Activated CD4-positive, alpha-beta T cell treated with anti-CD3 and anti-CD28 coated beads, Interleukin-2, amount 50 U/mL, for 48 hours (primary cell): ENCODE results near the gene AKAP7.
"Not testable (repeated sequence)": the region's sequence is repeated elsewhere in the genome, so short reads cannot be mapped to it uniquely, and the experiment has no call there.

Experiments
- DNase-seq, 2 experiments: peaks; one replicate each; pipeline ENCODE4 v3.0.0-alpha.2; 2020

AKAP7 gene

DNA sequence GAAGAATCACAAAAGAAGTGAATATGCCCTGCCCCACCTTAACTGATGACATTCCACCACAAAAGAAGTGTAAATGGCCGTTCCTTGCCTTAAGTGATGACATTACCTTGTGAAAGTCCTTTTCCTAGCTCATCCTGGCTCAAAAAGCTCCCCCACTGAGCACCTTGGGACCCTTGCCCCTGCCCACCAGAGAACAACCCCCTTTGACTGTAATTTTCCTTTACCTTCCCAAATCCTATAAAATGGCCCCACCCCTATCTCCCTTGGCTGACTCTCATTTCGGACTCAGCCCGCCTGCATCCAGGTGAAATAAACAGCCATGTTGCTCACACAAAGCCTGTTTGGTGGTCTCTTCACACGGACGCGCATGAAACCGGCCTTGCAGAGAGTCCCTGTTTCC lies 165.6 kb downstream of the AKAP7 start:
- DNase-seq, result not testable (repeated sequence)

DNA sequence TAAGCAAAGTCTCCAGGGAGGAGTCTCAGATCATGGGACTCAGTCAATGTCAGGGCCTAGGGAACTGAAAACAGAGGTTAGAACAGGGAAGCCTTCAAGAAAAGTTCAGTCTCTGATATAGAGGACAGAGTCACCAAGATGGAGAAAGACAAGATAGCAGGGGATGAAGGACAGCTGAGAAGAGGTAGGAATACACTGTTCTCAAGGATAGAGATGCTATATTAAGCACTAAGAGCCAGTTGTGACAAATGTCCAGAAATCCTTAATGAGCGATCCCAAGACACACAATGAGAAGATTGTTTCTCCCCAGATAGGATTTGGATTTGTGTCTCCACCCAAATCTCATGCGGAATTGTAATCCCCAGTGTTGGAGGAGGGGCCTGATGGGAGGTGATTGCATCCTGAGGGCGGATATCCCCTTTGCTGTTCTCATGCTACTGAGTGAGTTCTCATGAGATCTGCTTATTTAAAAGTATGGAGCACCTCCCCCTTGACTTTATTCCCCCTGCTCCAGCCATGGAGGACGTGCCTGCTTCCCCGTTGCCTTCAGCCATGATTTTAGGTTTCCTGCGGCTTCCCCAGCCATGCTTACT lies 168.2 kb downstream of the AKAP7 start:
- DNase-seq, result no peak

DNA sequence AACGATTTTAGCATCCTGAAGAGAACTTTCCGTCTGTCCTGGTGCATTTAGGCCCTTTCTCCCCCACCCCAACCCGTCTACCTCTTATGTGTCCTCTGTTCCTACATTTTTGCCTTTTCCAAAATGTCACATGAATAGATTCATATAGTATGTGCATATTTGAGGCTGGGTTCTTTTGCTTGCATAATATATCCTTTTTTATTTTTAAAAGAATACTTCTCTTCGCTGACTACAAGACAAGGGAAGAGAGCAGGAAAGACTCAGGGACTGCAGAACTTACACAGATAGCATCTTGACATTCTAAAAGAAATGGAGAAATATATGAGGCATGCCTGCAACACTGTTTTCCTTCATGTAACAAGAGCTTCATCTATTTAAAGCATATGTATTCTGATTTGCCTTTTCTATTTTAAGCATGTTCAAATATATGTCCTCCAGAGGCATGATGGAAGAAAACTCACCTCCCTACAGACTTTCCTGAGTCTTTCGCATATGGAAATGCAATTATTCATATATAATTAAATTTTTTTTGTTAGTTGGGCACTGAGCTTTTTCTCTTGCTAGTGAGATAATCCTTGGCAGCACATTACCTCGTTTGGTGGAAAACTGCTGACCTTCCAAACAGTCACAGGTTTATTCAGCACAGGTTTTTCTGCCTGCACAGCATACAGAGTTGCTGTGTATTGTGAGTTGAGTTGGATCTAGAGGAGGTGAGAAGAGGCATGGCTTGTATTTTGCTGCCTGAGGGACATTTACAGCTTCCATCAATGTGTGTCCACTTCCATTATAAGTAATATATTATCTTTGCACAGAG lies 170.0 kb downstream of the AKAP7 start:
- DNase-seq, result no peak

DNA sequence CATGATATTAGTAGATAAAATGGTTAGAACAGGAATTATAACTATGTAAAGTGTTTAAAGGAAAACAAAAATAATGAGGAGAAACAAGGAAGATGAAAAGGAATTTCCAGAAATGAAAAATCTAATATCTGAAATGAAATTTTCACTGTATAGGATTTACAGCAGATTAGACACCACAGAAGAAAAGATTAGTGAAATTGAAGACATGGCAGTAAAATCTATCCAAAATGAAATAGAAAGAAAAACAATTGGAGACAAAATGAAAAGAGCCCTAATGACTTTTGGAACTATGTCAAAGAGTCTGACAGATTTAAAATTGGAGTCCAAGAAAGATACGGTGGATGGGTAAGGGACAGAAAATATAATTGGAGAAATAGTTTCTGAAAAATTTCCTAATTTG lies 174.2 kb downstream of the AKAP7 start:
- DNase-seq, result no peak

DNA sequence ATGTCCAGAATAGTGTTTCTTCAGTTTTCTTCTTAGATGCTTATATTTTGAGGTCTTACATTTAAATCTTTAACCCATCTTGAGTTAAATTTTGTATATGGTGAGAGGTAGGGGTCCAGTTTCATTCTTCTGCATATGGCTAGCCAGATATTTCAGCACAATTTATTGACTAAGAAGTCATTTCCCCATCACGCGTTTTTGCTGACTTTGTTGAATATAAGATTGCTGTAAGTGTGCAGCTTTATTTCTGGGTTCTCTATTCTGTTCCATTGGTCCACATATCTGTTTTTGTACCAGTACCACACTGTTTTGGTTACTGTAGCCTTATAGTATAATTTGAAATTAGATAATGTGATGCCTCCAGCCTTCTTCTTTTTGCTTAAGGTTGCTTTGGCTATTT lies 179.6 kb downstream of the AKAP7 start:
- no peak for DNase-seq

DNA sequence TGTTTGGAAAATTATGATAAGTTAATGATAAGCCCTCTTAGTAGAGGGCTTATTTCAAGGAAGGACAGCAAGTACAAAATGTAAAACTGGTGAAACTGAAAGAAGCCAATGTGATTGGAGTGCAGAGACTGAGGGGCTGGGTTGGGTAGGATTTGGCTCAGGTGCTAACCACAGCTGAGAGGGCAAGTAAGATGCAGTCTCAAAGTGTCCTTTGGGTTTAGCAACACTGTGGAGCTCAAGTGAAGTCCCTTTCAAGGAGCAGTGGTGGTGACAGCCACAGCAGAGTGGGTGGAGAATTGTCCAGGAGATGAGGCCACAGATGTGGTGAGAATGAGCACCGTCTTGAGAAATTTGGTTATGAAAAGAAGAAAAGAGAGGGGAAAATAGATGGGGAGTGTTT lies 181.4 kb downstream of the AKAP7 start:
- no peak for DNase-seq

DNA sequence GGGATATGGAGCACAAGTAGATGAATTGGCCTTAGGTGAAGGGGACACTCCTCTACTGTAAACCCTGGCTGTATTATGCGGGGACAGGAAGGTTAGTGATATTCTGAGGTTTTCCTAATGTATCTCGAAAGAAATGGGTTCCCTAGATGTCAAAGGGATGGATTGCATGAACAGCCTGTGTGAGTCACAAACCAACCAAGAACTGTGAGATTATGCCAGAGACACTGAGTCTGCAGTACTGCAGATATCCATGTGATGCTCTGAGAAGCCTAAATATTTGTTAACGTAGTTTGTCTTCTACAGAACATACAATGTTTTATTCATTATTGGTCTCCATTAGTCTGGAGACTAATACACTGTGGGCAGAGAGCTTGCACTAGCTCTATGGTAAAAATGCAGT lies 182.2 kb downstream of the AKAP7 start:
- no peak for DNase-seq

DNA sequence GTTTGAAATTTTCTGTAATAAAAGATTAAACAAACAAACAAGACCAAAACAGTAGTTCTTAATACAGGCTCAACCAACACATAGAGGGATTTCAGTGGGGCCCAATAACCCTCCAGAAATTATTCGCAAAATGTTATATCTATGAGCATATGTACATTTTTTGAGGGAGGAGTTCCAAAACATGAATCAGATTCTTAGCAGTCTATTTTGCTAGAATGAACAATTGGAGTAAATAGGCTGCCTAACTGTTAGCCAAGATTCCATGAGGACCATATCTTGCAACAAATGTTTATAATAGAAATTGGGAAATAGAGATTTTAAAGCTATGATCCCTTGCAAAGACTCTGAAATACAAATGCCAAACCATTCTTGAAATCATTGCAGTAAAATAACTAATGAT lies 186.3 kb downstream of the AKAP7 start:
- DNase-seq, result no peak

DNA sequence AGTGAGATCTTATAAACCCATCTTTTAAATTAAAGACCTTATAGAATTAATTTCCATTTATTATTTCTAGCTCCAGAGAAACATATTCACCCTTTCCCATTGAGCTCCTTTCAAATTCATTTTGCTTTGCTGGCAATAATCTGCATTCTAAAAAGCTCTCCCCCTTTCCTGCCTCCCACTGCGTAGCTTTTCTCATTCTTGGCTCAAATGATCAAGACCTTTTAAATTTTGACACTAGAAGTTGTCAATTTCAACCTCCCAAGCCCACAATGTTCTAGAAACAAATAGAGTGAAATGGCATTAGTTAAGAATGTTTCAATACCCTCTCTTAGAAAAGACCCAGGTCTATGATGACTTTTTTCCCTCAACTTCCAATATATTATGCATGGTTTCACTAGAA lies 186.9 kb downstream of the AKAP7 start:
- no peak for DNase-seq

DNA sequence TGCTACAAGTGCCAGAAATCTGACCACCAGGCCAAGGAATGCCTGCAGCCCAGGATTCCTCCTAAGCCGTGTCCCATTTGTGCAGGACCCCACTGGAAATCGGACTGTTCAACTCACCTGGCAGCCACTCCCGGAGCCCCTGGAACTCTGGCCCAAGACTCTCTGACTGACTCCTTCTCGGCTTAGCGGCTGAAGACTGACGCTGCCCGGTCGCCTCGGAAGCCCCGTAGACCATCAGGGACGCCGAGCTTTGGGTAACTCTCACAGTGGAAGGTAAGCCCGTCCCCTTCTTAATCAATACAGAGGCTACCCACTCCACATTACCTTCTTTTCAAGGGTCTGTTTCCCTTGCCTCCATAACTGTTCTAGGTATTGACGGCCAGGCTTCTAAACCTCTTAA lies 190.4 kb downstream of the AKAP7 start:
- not testable (repeated sequence) for DNase-seq

DNA sequence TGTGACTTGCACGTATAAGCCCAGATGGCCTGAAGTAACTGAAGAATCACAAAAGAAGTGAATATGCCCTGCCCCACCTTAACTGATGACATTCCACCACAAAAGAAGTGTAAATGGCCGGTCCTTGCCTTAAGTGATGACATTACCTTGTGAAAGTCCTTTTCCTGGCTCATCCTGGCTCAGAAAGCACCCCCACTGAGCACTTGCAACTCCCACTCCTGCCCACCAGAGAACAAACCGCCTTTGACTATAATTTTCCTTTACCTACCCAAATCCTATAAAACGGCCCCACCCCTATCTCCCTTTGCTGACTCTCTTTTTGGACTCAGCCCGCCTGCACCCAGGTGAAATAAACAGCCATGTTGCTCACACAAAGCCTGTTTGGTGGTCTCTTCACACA lies 193.5 kb downstream of the AKAP7 start:
- not testable (repeated sequence) for DNase-seq

DNA sequence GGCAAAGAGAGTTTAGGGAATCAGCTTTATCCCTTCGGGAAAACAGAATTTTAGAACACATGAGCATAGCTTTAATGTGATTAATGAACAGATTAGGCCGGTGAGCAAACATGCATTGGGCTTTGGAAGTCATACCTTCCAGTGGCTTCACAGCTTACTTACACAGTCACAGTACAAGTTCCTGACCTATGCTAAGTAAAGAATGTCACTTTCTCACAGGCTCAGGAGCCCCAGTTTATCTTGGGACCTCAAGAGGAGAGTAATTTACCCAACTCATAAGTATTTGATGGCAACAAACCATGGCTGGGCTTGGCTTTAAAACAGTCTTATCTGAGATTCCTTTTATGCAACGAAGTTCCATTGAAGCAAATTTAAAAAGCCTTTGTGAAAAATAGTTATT lies 195.9 kb downstream of the AKAP7 start:
- no peak for DNase-seq

DNA sequence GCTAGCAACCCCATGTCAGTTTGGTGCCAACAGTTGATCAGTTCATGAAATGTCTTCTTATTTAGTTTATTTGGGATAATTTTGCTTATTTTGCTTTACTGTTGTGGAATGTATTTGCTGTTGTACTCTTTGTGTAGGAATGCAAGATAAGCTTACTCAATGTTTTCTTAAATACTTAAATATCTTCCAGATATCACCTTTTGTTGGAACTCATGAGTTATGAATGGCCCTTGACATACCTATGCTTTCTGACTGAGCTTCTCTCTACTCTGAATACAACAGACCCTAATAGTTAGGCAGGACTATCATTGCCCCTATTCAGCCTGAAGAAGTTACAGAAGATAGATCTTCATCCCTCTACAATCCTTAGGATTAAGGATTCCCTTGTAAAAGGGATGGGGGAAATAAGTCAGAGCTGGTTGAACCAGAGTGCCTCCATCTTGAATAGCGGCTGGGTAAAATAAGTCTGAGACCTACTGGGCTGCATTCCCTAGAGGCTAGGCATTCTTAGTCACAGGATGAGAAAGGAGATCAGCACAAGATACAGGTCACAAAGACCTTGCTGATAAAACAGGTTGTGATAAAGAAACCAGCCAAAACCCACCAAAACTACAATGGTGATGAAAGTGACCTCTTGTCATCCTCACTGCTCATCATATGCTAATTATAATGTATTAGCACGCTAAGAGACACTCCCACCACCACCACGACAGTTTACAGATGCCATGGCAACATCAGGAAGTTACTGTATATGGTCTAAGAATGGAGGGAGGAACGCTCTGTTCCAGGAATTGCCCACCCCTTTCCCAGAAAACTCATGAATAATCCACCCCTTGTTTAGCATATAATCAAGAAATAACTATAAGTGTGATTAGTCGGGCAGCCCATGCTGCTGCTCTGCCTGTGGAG lies 196.9 kb downstream of the AKAP7 start:
- no peak for DNase-seq
